ENCODE measurements around the gene LOX.
A peak's percentile ranks its signal among the peaks of the same experiment; 100 is the strongest.

Gene LOX

DNA sequence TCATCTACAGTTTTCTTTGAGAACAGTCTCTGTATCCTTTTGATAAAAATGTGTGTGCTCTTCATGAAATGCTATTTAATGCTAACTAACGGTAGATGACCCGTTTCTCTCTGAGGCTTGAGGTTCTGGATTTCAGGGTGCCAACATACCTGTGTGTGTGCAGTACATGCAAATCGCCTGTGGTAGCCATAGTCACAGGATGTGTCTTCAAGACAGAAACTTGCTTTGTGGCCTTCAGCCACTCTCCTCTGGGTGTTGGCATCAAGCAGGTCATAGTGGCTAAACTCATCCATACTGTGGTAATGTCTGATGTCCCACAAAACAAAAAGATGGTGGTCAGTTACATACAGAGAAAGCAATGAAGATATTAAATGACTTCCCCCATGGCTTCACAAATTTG, 4.2 kb downstream of the LOX start:
- H3K9ac ChIP-seq (ENCODE audit: low read length) = peak overlapping the region; percentile 98
- H3K4me3 ChIP-seq (ENCODE audit: low read length) = peak overlapping the region; percentile 98

DNA sequence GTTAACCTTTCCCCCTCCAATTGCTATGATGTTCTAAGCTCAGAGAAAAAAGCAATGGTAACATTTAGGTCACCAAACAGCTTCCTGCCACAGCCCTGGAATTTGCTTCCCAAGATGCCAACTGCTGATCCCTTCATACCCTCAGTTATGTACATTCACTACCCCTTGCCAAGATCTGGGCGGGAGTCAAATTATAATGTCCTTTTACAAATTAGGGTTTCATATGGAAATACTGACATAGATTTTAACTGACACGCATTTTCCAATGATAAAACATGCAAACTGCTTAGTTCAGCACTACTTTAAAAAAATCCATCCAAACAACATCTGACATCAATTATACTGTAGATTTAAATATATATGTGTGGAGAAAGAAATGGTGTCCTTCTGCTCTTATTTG, 5.0 kb downstream of the LOX start:
- peak overlapping the region; percentile 98 for H3K4me3 ChIP-seq (ENCODE audit: low read length)
- H3K9ac ChIP-seq (ENCODE audit: low read length) = peak overlapping the region; percentile 98
- DNase-seq (ENCODE audit: low read depth) = peak; percentile 68
- peaks cover 53% of the 10 kb centered on the region for H3K4me1 ChIP-seq (ENCODE audit: control insufficient read depth, insufficient read depth, low read length)
- peaks cover 73% of the 10 kb centered on the region for H3K36me3 ChIP-seq (ENCODE audit: control insufficient read depth, insufficient read depth, low read length, severe bottlenecking)
- H3K27me3 ChIP-seq (replicated peaks; ENCODE audit: control insufficient read depth, insufficient read depth, low read length) = no peaks in the 10 kb centered on the region
- no peaks in the 10 kb centered on the region for H3K9me3 ChIP-seq (ENCODE audit: control insufficient read depth, low read length)

More for the DNA sequence above, 4.2 kb downstream of the LOX start:
- H3K36me3 ChIP-seq (ENCODE audit: control insufficient read depth, insufficient read depth, low read length, severe bottlenecking) = peaks cover 65% of the 10 kb centered on the region
- no peak for DNase-seq (ENCODE audit: low read depth)
- H3K27me3 ChIP-seq (replicated peaks; ENCODE audit: control insufficient read depth, insufficient read depth, low read length) = no peaks in the 10 kb centered on the region
- no peaks in the 10 kb centered on the region for H3K9me3 ChIP-seq (ENCODE audit: control insufficient read depth, low read length)
- peaks cover 47% of the 10 kb centered on the region for H3K4me1 ChIP-seq (ENCODE audit: control insufficient read depth, insufficient read depth, low read length)

GRCh38 chr5:122067390-122067789, 10.7 kb downstream of the LOX start:
- no peaks in the 10 kb centered on the region for H3K9me3 ChIP-seq (ENCODE audit: control insufficient read depth, low read length)
- no peak for DNase-seq (ENCODE audit: low read depth)
- H3K9ac ChIP-seq (ENCODE audit: low read length) = no peak overlapping the region
- peaks cover 54% of the 10 kb centered on the region for H3K4me1 ChIP-seq (ENCODE audit: control insufficient read depth, insufficient read depth, low read length)
- peaks cover 77% of the 10 kb centered on the region for H3K36me3 ChIP-seq (ENCODE audit: control insufficient read depth, insufficient read depth, low read length, severe bottlenecking)
- no peak overlapping the region for H3K4me3 ChIP-seq (ENCODE audit: low read length)
- no peaks in the 10 kb centered on the region for H3K27me3 ChIP-seq (replicated peaks; ENCODE audit: control insufficient read depth, insufficient read depth, low read length)

DNA sequence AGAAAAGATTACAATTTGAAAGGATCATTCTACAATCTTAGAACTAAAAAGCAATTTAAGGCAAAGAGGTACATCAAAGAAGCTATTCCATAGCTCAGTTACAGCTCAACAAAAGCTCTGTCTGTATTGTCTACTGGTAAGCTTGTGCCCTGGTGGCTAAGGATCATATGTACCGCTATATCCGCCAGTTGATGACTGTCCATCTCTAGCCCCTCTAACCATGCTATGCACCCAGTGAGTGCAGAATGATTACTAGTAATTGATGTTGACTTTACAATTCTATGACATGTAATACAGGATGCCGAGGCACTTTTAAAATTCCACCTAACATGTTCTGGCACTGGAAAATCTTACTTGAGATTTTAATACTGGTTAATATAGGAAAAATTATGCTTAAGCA, 13.1 kb downstream of the LOX start:
- Histone ChIP-seq H3K36me3 (ENCODE audit: control insufficient read depth, insufficient read depth, low read length, severe bottlenecking) (peaks cover 53% of the 10 kb centered on the region), H3K9ac (ENCODE audit: low read length) (no peak overlapping the region), H3K9me3 (ENCODE audit: control insufficient read depth, low read length) (no peaks in the 10 kb centered on the region), H3K27me3 (replicated peaks; ENCODE audit: control insufficient read depth, insufficient read depth, low read length) (no peaks in the 10 kb centered on the region), H3K4me1 (ENCODE audit: control insufficient read depth, insufficient read depth, low read length) (peaks cover 52% of the 10 kb centered on the region), H3K4me3 (ENCODE audit: low read length) (no peak overlapping the region)
- DNase-seq (ENCODE audit: low read depth) = no peak

DNA sequence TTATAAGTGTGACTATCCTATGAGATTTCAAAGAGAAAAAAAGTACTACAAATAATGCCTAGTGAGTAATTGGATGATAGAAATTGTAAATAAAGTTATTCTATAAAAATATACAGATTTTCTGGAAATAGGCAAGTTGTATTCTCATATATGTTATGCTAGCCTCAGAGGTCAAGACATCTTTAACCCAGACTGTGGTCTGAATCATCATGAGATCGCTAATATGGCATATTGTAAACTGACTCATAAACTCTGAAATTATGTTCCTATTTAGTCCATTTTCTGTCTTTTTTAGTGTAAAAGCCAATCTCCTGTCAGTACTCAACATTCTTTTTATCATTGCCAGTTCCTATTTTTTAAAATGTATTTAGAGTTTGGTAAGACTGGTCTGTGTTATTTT, 14.2 kb downstream of the LOX start:
- Histone ChIP-seq H3K27me3 (replicated peaks; ENCODE audit: control insufficient read depth, insufficient read depth, low read length) (no peaks in the 10 kb centered on the region), H3K9me3 (ENCODE audit: control insufficient read depth, low read length) (no peaks in the 10 kb centered on the region), H3K9ac (ENCODE audit: low read length) (peak overlapping the region; percentile 8), H3K4me1 (ENCODE audit: control insufficient read depth, insufficient read depth, low read length) (peaks cover 52% of the 10 kb centered on the region), H3K4me3 (ENCODE audit: low read length) (no peak overlapping the region), H3K36me3 (ENCODE audit: control insufficient read depth, insufficient read depth, low read length, severe bottlenecking) (peaks cover 42% of the 10 kb centered on the region)
- peak; percentile 42 for DNase-seq (ENCODE audit: low read depth)

GRCh38 chr5:122062205-122062604, 15.9 kb downstream of the LOX start:
- Histone ChIP-seq H3K4me3 (ENCODE audit: low read length) (no peak overlapping the region), H3K36me3 (ENCODE audit: control insufficient read depth, insufficient read depth, low read length, severe bottlenecking) (peaks cover 26% of the 10 kb centered on the region), H3K27me3 (replicated peaks; ENCODE audit: control insufficient read depth, insufficient read depth, low read length) (no peaks in the 10 kb centered on the region), H3K4me1 (ENCODE audit: control insufficient read depth, insufficient read depth, low read length) (peaks cover 46% of the 10 kb centered on the region), H3K9me3 (ENCODE audit: control insufficient read depth, low read length) (no peaks in the 10 kb centered on the region), H3K9ac (ENCODE audit: low read length) (no peak overlapping the region)
- DNase-seq (ENCODE audit: low read depth) = no peak

- no peaks in the 10 kb centered on the region for H3K9me3 ChIP-seq (ENCODE audit: control insufficient read depth, low read length)
- peak overlapping the region; percentile 42 for H3K9ac ChIP-seq (ENCODE audit: low read length)
- no peak for DNase-seq (ENCODE audit: low read depth)
- H3K36me3 ChIP-seq (ENCODE audit: control insufficient read depth, insufficient read depth, low read length, severe bottlenecking) = no peaks in the 10 kb centered on the region
- H3K4me3 ChIP-seq (ENCODE audit: low read length) = peak overlapping the region; percentile 34
- no peaks in the 10 kb centered on the region for H3K27me3 ChIP-seq (replicated peaks; ENCODE audit: control insufficient read depth, insufficient read depth, low read length)
- H3K4me1 ChIP-seq (ENCODE audit: control insufficient read depth, insufficient read depth, low read length) = peaks cover 42% of the 10 kb centered on the region
Measured at GRCh38 chr5:122056913-122057312, 21.1 kb downstream of the LOX start.

DNA sequence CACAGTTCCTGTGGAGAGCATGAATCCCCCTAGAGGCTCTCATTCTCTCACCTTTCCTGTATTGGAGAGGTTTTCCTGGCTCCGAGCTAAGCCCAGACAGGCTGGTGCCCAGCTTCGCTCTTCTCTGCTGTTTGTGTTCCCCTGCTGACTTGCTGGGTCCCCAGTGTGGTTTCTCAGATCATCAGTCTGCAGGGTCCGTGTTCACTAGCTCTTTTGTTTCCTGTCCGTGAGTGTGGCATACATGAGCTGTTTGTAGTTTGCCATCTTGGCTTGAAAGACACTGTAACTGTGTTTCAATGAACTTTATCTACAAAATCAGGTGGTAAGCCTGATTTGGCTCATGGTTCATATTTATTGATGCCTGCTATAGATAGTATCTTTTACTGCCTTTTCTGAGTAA, 23.8 kb downstream of the LOX start:
- Histone ChIP-seq H3K9me3 (ENCODE audit: control insufficient read depth, low read length) (no peaks in the 10 kb centered on the region), H3K4me3 (ENCODE audit: low read length) (no peak overlapping the region)
- DNase-seq (ENCODE audit: low read depth) = no peak

GRCh38 chr5:122053181-122054109, 24.6 kb downstream of the LOX start:
- Histone ChIP-seq H3K4me3 (ENCODE audit: low read length) (no peak overlapping the region), H3K27me3 (replicated peaks; ENCODE audit: control insufficient read depth, insufficient read depth, low read length) (no peaks in the 10 kb centered on the region), H3K9me3 (ENCODE audit: control insufficient read depth, low read length) (no peaks in the 10 kb centered on the region), H3K9ac (ENCODE audit: low read length) (no peak overlapping the region), H3K4me1 (ENCODE audit: control insufficient read depth, insufficient read depth, low read length) (peaks cover 32% of the 10 kb centered on the region), H3K36me3 (ENCODE audit: control insufficient read depth, insufficient read depth, low read length, severe bottlenecking) (no peaks in the 10 kb centered on the region)
- peak; percentile 39 for DNase-seq (ENCODE audit: low read depth)

More for the DNA sequence above, 23.8 kb downstream of the LOX start:
- Histone ChIP-seq H3K36me3 (ENCODE audit: control insufficient read depth, insufficient read depth, low read length, severe bottlenecking) (no peaks in the 10 kb centered on the region), H3K9ac (ENCODE audit: low read length) (peak overlapping the region; percentile 5), H3K4me1 (ENCODE audit: control insufficient read depth, insufficient read depth, low read length) (peaks cover 32% of the 10 kb centered on the region), H3K27me3 (replicated peaks; ENCODE audit: control insufficient read depth, insufficient read depth, low read length) (no peaks in the 10 kb centered on the region)

DNA sequence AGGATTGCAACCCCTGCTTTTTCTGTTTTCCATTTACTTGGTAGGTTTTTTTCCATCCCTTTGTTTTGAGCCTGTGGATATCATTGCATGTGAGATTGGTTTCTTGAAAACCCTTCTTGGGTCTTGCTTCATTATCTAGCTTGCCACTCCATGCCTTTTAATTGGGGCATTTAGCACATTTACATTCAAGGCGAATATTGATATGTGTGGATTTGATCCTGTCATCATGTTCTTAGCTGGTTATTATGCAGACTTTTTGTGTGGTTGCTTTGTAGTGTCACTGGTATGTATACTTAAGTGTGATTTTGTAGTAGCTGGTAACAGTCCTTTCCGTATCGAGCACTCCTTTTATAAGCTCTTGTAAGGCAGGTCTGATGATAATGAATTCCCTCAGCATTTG, 26.5 kb downstream of the LOX start:
- no peak for DNase-seq (ENCODE audit: low read depth)

DNA sequence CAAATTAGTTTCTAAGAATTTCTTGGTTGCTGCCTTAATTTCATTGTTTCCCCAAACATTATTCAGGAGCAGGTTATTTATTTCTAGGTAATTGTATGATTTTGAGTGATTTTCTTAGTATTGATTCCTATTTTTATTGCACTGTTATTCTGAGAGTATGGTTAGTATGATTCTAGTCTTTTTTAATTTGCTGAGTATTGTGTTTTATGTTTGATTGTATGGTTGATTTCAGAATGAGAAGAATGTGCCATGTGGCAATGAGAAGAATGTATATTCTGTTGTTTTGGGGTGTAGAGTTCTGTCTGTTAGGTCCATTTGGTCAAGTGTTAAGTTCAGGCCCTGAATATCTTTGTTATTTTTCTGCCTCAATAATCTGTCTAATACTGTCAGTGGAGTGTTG, 27.1 kb downstream of the LOX start:
- H3K36me3 ChIP-seq (ENCODE audit: control insufficient read depth, insufficient read depth, low read length, severe bottlenecking) = no peaks in the 10 kb centered on the region
- no peaks in the 10 kb centered on the region for H3K27me3 ChIP-seq (replicated peaks; ENCODE audit: control insufficient read depth, insufficient read depth, low read length)
- no peaks in the 10 kb centered on the region for H3K9me3 ChIP-seq (ENCODE audit: control insufficient read depth, low read length)
- no peak overlapping the region for H3K4me3 ChIP-seq (ENCODE audit: low read length)
- no peak for DNase-seq (ENCODE audit: low read depth)
- H3K9ac ChIP-seq (ENCODE audit: low read length) = no peak overlapping the region
- peaks cover 13% of the 10 kb centered on the region for H3K4me1 ChIP-seq (ENCODE audit: control insufficient read depth, insufficient read depth, low read length)

More for the DNA sequence above, 26.5 kb downstream of the LOX start:
- Histone ChIP-seq H3K9me3 (ENCODE audit: control insufficient read depth, low read length) (no peaks in the 10 kb centered on the region), H3K27me3 (replicated peaks; ENCODE audit: control insufficient read depth, insufficient read depth, low read length) (no peaks in the 10 kb centered on the region), H3K4me3 (ENCODE audit: low read length) (no peak overlapping the region), H3K4me1 (ENCODE audit: control insufficient read depth, insufficient read depth, low read length) (peaks cover 19% of the 10 kb centered on the region), H3K9ac (ENCODE audit: low read length) (no peak overlapping the region), H3K36me3 (ENCODE audit: control insufficient read depth, insufficient read depth, low read length, severe bottlenecking) (no peaks in the 10 kb centered on the region)
